Measurements from ENCODE around the gene PDE6B. TPM values are rescaled to one million over a fixed set of nuclear protein-coding genes. Genes with fewer than 3 reads are reported as not detected.
"Not testable (repeated sequence)": the region's sequence is repeated elsewhere in the genome, so short reads cannot be mapped to it uniquely, and the experiment has no call there.

Gene PDE6B
- polyA plus RNA-seq, 2 donors = 0.41 to 0.89 TPM

GRCh38 chr4:667545-667925 is 42.2 kb downstream of the PDE6B start:
- no peaks in the 10 kb centered on the region for H3K9me3 ChIP-seq (ENCODE audit: control insufficient read depth in 2 of 2, insufficient read depth in 1 of 2, low read depth in 1 of 2, low read length in 1 of 2)
- WGBS, 2 donors = 52 to 62% methylated on average over 10 of the region's 10 CpGs
- H3K27ac ChIP-seq (ENCODE audit: low read depth in 2 of 2, low read length in 1 of 2) = no peak overlapping the region

DNA sequence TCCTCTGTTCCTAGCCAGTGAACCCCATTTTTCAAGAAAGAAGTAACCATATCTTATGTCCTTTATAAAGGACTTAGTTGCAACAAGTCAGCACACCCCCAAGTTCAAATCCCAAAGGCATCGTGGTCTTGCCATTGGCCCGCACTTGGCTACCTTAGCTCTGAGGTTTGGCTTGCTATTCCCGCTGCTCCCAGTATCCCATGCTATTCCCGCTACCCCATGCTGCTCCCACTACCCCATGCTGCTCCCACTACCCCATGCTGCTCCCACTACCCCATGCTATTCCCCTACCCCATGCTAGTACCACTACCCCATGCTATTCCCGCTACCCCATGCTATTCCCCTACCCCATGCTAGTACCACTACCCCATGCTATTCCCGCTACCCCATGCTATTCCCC is 42.8 kb downstream of the PDE6B start:
- H3K9me3 ChIP-seq (ENCODE audit: control insufficient read depth in 2 of 2, insufficient read depth in 1 of 2, low read depth in 1 of 2, low read length in 1 of 2); H3K4me1 ChIP-seq (ENCODE audit: control insufficient read depth in 2 of 2, insufficient read depth in 2 of 2, low read length in 1 of 2); H3K27me3 ChIP-seq (ENCODE audit: control insufficient read depth in 1 of 2, insufficient read depth in 2 of 2, low read length in 2 of 2); H3K4me3 ChIP-seq (ENCODE audit: low read depth in 1 of 2, low read length in 2 of 2); H3K27ac ChIP-seq (ENCODE audit: low read depth in 2 of 2, low read length in 1 of 2): not testable (repeated sequence)
- WGBS, 2 donors = 87 to 96% methylated on average over 6 of the region's 6 CpGs
- H3K36me3 ChIP-seq (ENCODE audit: control insufficient read depth in 2 of 2, insufficient read depth in 2 of 2, low read length in 1 of 2) = peaks cover 7 to 12% of the 10 kb centered on the region in 2 donors

More at GRCh38 chr4:667545-667925, 42.2 kb downstream of the PDE6B start:
- peaks cover 7 to 12% of the 10 kb centered on the region in 2 donors for H3K36me3 ChIP-seq (ENCODE audit: control insufficient read depth in 2 of 2, insufficient read depth in 2 of 2, low read length in 1 of 2)
- H3K27me3 ChIP-seq (ENCODE audit: control insufficient read depth in 1 of 2, insufficient read depth in 2 of 2, low read length in 2 of 2) = no peaks in the 10 kb centered on the region
- H3K4me1 ChIP-seq (ENCODE audit: control insufficient read depth in 2 of 2, insufficient read depth in 2 of 2, low read length in 1 of 2) = peaks cover 2 to 6% of the 10 kb centered on the region in 2 donors
- no peak overlapping the region for H3K4me3 ChIP-seq (ENCODE audit: low read depth in 1 of 2, low read length in 2 of 2)

- not testable (repeated sequence) for H3K27ac ChIP-seq (ENCODE audit: low read depth in 2 of 2, low read length in 1 of 2); H3K9me3 ChIP-seq (ENCODE audit: control insufficient read depth in 2 of 2, insufficient read depth in 1 of 2, low read depth in 1 of 2, low read length in 1 of 2); H3K4me1 ChIP-seq (ENCODE audit: control insufficient read depth in 2 of 2, insufficient read depth in 2 of 2, low read length in 1 of 2); H3K27me3 ChIP-seq (ENCODE audit: control insufficient read depth in 1 of 2, insufficient read depth in 2 of 2, low read length in 2 of 2); H3K4me3 ChIP-seq (ENCODE audit: low read depth in 1 of 2, low read length in 2 of 2)
- WGBS, 2 donors = 84 to 90% methylated on average over 11 of the region's 11 CpGs
- H3K36me3 ChIP-seq (ENCODE audit: control insufficient read depth in 2 of 2, insufficient read depth in 2 of 2, low read length in 1 of 2) = peaks cover 7 to 12% of the 10 kb centered on the region in 2 donors
Observed at GRCh38 chr4:669806-670559, 44.6 kb downstream of the PDE6B start.

- 88 to 95% methylated on average over 3 of the region's 3 CpGs for WGBS, 2 donors
- H3K4me3 ChIP-seq (ENCODE audit: low read depth in 1 of 2, low read length in 2 of 2) = no peak overlapping the region
- H3K36me3 ChIP-seq (ENCODE audit: control insufficient read depth in 2 of 2, insufficient read depth in 2 of 2, low read length in 1 of 2) = peaks cover 7 to 12% of the 10 kb centered on the region in 2 donors
- no peaks in the 10 kb centered on the region for H3K9me3 ChIP-seq (ENCODE audit: control insufficient read depth in 2 of 2, insufficient read depth in 1 of 2, low read depth in 1 of 2, low read length in 1 of 2)
- no peaks in the 10 kb centered on the region for H3K27me3 ChIP-seq (ENCODE audit: control insufficient read depth in 1 of 2, insufficient read depth in 2 of 2, low read length in 2 of 2)
- H3K27ac ChIP-seq (ENCODE audit: low read depth in 2 of 2, low read length in 1 of 2) = no peak overlapping the region
- peaks cover 5 to 14% of the 10 kb centered on the region in 2 donors for H3K4me1 ChIP-seq (ENCODE audit: control insufficient read depth in 2 of 2, insufficient read depth in 2 of 2, low read length in 1 of 2)
Observed at GRCh38 chr4:671769-672168, 46.4 kb downstream of the PDE6B start.

- peak overlapping the region; percentile 3 to 76 for H3K27ac ChIP-seq (ENCODE audit: low read depth in 2 of 2, low read length in 1 of 2)
- peak overlapping the region; percentile 62 to 68 for H3K4me3 ChIP-seq (ENCODE audit: low read depth in 1 of 2, low read length in 2 of 2)
- 7 to 8% methylated on average over 52 to 55 of the region's 55 CpGs for WGBS, 2 donors
- no peaks in the 10 kb centered on the region for H3K27me3 ChIP-seq (ENCODE audit: control insufficient read depth in 1 of 2, insufficient read depth in 2 of 2, low read length in 2 of 2)
- no peaks in the 10 kb centered on the region for H3K9me3 ChIP-seq (ENCODE audit: control insufficient read depth in 2 of 2, insufficient read depth in 1 of 2, low read depth in 1 of 2, low read length in 1 of 2)
- H3K4me1 ChIP-seq (ENCODE audit: control insufficient read depth in 2 of 2, insufficient read depth in 2 of 2, low read length in 1 of 2) = peaks cover 5 to 29% of the 10 kb centered on the region in 2 donors
- peaks cover 7 to 12% of the 10 kb centered on the region in 2 donors for H3K36me3 ChIP-seq (ENCODE audit: control insufficient read depth in 2 of 2, insufficient read depth in 2 of 2, low read length in 1 of 2)
Observed at GRCh38 chr4:673349-674091, 48.1 kb downstream of the PDE6B start.

DNA sequence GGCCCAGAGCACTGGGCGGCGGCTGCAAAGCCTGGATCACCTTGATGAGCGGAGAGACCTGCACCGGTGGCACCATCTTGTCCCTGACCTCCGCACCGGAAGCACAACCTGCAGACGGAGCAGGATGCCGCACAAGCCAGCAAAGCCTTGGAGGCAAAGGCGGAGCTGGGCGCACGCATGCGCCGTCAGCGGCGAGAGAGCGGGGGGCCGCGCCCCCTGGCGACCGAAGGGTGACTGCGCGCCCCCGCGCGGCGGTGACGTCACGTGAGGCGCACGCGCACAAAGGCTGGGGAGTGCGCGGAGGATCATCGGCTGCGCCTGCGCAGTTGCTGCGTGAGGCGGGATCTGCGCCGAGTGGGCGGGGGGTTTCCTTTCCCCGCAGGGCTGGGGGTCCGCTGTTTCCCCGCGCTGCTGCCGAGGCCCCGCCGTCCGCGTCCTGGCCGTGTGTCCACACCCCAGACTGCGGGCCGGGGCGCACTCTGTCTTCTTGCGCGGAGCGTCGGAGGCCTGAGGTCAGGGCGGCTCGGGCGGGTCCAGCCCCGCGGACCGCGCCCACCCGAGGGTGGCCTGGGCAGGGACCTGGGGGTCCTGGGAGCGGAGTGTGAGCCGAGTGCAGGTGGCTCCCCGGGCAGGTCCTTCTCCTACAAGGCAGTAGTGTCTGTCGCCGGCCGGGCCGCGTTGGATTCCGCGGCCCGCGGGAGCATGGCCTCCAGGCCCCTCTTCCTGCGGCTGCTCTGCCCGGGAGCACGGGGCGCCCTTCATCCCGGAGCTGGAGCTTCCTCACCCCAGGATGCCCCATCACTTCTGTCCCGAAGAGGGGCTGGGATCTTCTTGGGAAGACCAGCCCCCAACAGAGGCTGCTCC is 49.0 kb downstream of the PDE6B start, which contains the start of the genes ATP5ME and MYL5:
Gene ATP5ME (minus strand): TSS at position 105 of the 864 bp plus-strand sequence. CDS start 29 bp downstream, at position 76.
Gene MYL5 (plus strand): TSS at position 371 of the 864 bp plus-strand sequence. CDS start 3,485 bp downstream, outside the sequence.
- Histone ChIP-seq H3K36me3 (ENCODE audit: control insufficient read depth in 2 of 2, insufficient read depth in 2 of 2, low read length in 1 of 2) (peaks cover 7 to 12% of the 10 kb centered on the region in 2 donors), H3K27ac (ENCODE audit: low read depth in 2 of 2, low read length in 1 of 2) (peak within 1 kb of the TSS; percentile 89 to 90), H3K4me3 (ENCODE audit: low read depth in 1 of 2, low read length in 2 of 2) (peak within 1 kb of the TSS; percentile 68 to 89), H3K27me3 (ENCODE audit: control insufficient read depth in 1 of 2, insufficient read depth in 2 of 2, low read length in 2 of 2) (no peaks in the 10 kb centered on the region), H3K4me1 (ENCODE audit: control insufficient read depth in 2 of 2, insufficient read depth in 2 of 2, low read length in 1 of 2) (peaks cover 5 to 29% of the 10 kb centered on the region in 2 donors), H3K9me3 (ENCODE audit: control insufficient read depth in 2 of 2, insufficient read depth in 1 of 2, low read depth in 1 of 2, low read length in 1 of 2) (no peaks in the 10 kb centered on the region)
- 0 to 1% methylated on average over 68 to 84 of the region's 84 CpGs for WGBS, 2 donors

DNA sequence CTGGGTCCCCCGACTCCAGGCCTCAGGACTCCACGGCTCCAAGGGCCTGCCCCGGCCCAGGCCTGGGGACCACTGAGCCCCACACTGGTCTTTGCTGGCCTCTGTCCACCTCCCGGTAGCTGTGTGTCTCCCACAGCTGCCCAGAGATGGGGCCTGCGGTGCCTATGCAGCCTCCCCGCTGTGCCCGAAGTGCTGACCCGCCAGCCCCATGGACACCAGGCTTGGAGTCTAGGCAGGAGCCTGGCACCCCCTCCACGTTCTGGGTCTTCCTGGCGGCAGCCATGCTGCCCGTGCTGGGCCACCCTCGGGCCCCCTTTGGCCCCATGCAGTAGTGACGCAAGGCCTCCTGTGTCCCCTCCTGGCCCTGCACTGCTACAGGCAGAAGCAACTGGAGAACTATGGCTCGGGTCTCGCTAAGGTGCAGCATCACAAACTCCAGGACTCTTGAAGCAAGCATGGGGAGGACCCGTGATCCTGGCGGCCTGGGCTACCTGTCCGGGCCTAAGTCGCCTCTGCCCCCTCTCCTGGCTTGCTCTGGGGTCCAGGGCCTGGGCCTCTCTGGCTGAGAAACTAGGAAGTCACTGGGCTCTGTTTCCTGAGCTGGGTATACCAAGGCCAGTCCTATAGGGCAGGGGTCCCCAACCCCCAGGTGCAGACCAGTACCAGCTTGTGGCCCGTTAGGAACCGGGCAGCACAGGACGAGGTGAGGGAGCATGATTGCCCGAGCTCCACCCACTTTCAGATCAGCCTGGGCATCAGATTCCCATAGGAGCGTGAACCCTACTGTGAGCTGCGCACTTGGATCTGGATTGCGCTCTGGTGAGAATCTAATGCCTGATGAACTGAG is 49.9 kb downstream of the PDE6B start:
- Histone ChIP-seq H3K27me3 (ENCODE audit: control insufficient read depth in 1 of 2, insufficient read depth in 2 of 2, low read length in 2 of 2) (no peaks in the 10 kb centered on the region), H3K27ac (ENCODE audit: low read depth in 2 of 2, low read length in 1 of 2) (peak overlapping the region; percentile 89 to 90), H3K36me3 (ENCODE audit: control insufficient read depth in 2 of 2, insufficient read depth in 2 of 2, low read length in 1 of 2) (peaks cover 7 to 12% of the 10 kb centered on the region in 2 donors), H3K4me3 (ENCODE audit: low read depth in 1 of 2, low read length in 2 of 2) (peak overlapping the region; percentile 68 to 89), H3K4me1 (ENCODE audit: control insufficient read depth in 2 of 2, insufficient read depth in 2 of 2, low read length in 1 of 2) (peaks cover 5 to 32% of the 10 kb centered on the region in 2 donors), H3K9me3 (ENCODE audit: control insufficient read depth in 2 of 2, insufficient read depth in 1 of 2, low read depth in 1 of 2, low read length in 1 of 2) (no peaks in the 10 kb centered on the region)
- 61 to 63% methylated on average over 26 of the region's 26 CpGs for WGBS, 2 donors

- Histone ChIP-seq H3K36me3 (ENCODE audit: control insufficient read depth in 2 of 2, insufficient read depth in 2 of 2, low read length in 1 of 2) (peaks cover 7% of the 10 kb centered on the region in 2 donors), H3K4me3 (ENCODE audit: low read depth in 1 of 2, low read length in 2 of 2) (no peak overlapping the region), H3K9me3 (ENCODE audit: control insufficient read depth in 2 of 2, insufficient read depth in 1 of 2, low read depth in 1 of 2, low read length in 1 of 2) (no peaks in the 10 kb centered on the region), H3K27me3 (ENCODE audit: control insufficient read depth in 1 of 2, insufficient read depth in 2 of 2, low read length in 2 of 2) (no peaks in the 10 kb centered on the region), H3K27ac (ENCODE audit: low read depth in 2 of 2, low read length in 1 of 2) (no peak overlapping the region), H3K4me1 (ENCODE audit: control insufficient read depth in 2 of 2, insufficient read depth in 2 of 2, low read length in 1 of 2) (peaks cover 10 to 33% of the 10 kb centered on the region in 2 donors)
- WGBS, 2 donors = 66 to 72% methylated on average over 19 of the region's 19 CpGs
Observed at GRCh38 chr4:675980-676870, 50.9 kb downstream of the PDE6B start.
